IMR-90 (cell line): Measurements from ENCODE around the gene RRAGC. TPM values are rescaled to one million over a fixed set of nuclear protein-coding genes. Genes with fewer than 3 reads are reported as not detected.

Experiments used
- ATAC-seq: fragments of 200-7000 bp; cut with Tn5 transposase; 2 replicates; pipeline ENCODE4 v1.9.1; 2020; ENCODE audit warnings: low read depth, mild to moderate bottlenecking, moderate library complexity
- BruUV-seq: library from RNA; stranded (reverse); fragments of 400-500 nt; replicated peaks from 2 replicates; lab custom pipeline; 2021; lab: Mats Ljungman, UMichigan
- CTCF ChIA-PET: fragments of 300-600 bp; formaldehyde crosslinking; extraction: SDS; loops from one replicate; lab custom pipeline; 2021; ENCODE audit warnings: antibody characterized with exemption; lab: Yijun Ruan, JAX
- POLR2A ChIA-PET: fragments of 300-600 bp; sonication (Branson Sonifier 250); formaldehyde crosslinking; loops from one replicate; lab custom pipeline; 2022; ENCODE audit warnings: antibody characterized with exemption; ENCODE audit not compliant: unreplicated experiment; lab: Charles Lee
- DNase-seq: peaks from one replicate; pipeline ENCODE4 v3.0.0; 2013
- H2AFZ ChIP-seq: replicated peaks from 2 replicates; pipeline ENCODE3; 2013; ENCODE audit warnings: low read length, mild to moderate bottlenecking; ENCODE audit not compliant: poor library complexity
- H2AK5ac ChIP-seq: 2 replicates; pipeline ENCODE4 v1.6.1; 2013; ENCODE audit warnings: low read depth, low read length, inconsistent platforms
- H2AK9ac ChIP-seq: replicated peaks from 2 replicates; pipeline ENCODE3; 2013; ENCODE audit warnings: mild to moderate bottlenecking, low read depth, low read length, moderate library complexity; ENCODE audit not compliant: poor library complexity
- H2BK120ac ChIP-seq: 2 replicates; pipeline ENCODE4 v1.6.1; 2013; ENCODE audit warnings: low read depth, low read length, inconsistent platforms
- H2BK15ac ChIP-seq: 3 replicates; pipeline ENCODE4 v1.6.1; 2013; ENCODE audit warnings: low read depth, low read length, inconsistent platforms
- H2BK20ac ChIP-seq: 2 replicates; pipeline ENCODE4 v1.6.1; 2013; ENCODE audit warnings: low read depth, mild to moderate bottlenecking, inconsistent platforms, low read length, moderate library complexity
- H2BK5ac ChIP-seq: 2 replicates; pipeline ENCODE4 v1.6.1; 2013; ENCODE audit warnings: mild to moderate bottlenecking, low read depth, low read length, inconsistent platforms; ENCODE audit not compliant: poor library complexity, severe bottlenecking
- H3K14ac ChIP-seq: replicated peaks from 2 replicates; pipeline ENCODE4 v1.6.1; 2013; ENCODE audit warnings: low read depth, low read length, inconsistent platforms
- H3K18ac ChIP-seq: 2 replicates; pipeline ENCODE4 v1.6.1; 2013; ENCODE audit warnings: low read depth, low read length, control low read depth
- H3K23ac ChIP-seq: 2 replicates; pipeline ENCODE4 v1.6.1; 2013; ENCODE audit warnings: low read depth, low read length, inconsistent platforms
- H3K27ac ChIP-seq: 2 replicates; pipeline ENCODE4 v1.5.1; 2013; ENCODE audit warnings: mild to moderate bottlenecking, control low read depth, low read length; ENCODE audit not compliant: insufficient read depth
- H3K27me3 ChIP-seq: 2 replicates; pipeline ENCODE4 v1.6.1; 2013; ENCODE audit warnings: low read length; ENCODE audit not compliant: control insufficient read depth, insufficient read depth
- H3K36me3 ChIP-seq: 2 replicates; pipeline ENCODE4 v1.6.1; 2013; ENCODE audit warnings: low read length, mixed read lengths; ENCODE audit not compliant: control insufficient read depth, insufficient read depth
- H3K4ac ChIP-seq: 2 replicates; pipeline ENCODE4 v1.6.1; 2013; ENCODE audit warnings: low read depth, low read length, inconsistent platforms
- H3K4me1 ChIP-seq: 2 replicates; pipeline ENCODE4 v1.6.1; 2013; ENCODE audit warnings: low read length, mixed read lengths; ENCODE audit not compliant: control insufficient read depth, insufficient read depth
- H3K4me2 ChIP-seq: 2 replicates; pipeline ENCODE4 v1.6.1; 2013; ENCODE audit warnings: low read depth, mild to moderate bottlenecking, control low read depth, low read length, moderate library complexity
- H3K4me3 ChIP-seq: 2 replicates; pipeline ENCODE4 v1.5.1; 2013; ENCODE audit warnings: low read depth, mild to moderate bottlenecking, control low read depth, low read length, moderate library complexity; ENCODE audit not compliant: insufficient read depth
- H3K56ac ChIP-seq: 2 replicates; pipeline ENCODE4 v1.6.1; 2013; ENCODE audit warnings: low read length, inconsistent platforms; ENCODE audit not compliant: insufficient read depth; ENCODE audit errors: extremely low read depth
- H3K79me1 ChIP-seq, 2 experiments: 2 replicates each; pipeline ENCODE4 v1.6.1; 2013; ENCODE audit warnings: low read length in 2 of 2, inconsistent platforms in 1 of 2, low read depth in 1 of 2
- H3K9ac ChIP-seq: 2 replicates; pipeline ENCODE4 v1.6.1; 2013; ENCODE audit warnings: low read depth, low read length, control low read depth
- H3K9me1 ChIP-seq: 2 replicates; pipeline ENCODE4 v1.6.1; 2013; ENCODE audit warnings: low read length, inconsistent platforms; ENCODE audit not compliant: insufficient read depth
- H3K9me3 ChIP-seq: 2 replicates; pipeline ENCODE4 v1.6.1; 2013; ENCODE audit warnings: low read length; ENCODE audit not compliant: control insufficient read depth, insufficient read depth
- H4K20me1 ChIP-seq: 2 replicates; pipeline ENCODE4 v1.6.1; 2013; ENCODE audit warnings: low read length, inconsistent platforms; ENCODE audit not compliant: insufficient read depth
- H4K5ac ChIP-seq: 2 replicates; pipeline ENCODE4 v1.6.1; 2013; ENCODE audit warnings: mild to moderate bottlenecking, low read depth, low read length, control low read depth
- H4K8ac ChIP-seq, 2 experiments: 2 replicates each; pipeline ENCODE4 v1.6.1; 2013; ENCODE audit warnings: low read depth in 2 of 2, low read length in 2 of 2, control low read depth in 1 of 2, inconsistent platforms in 1 of 2
- H4K91ac ChIP-seq: 2 replicates; pipeline ENCODE4 v1.6.1; 2013; ENCODE audit warnings: low read depth, low read length, inconsistent platforms; ENCODE audit not compliant: insufficient read depth
- BHLHE40 ChIP-seq: fragments of 150-350 bp; IDR thresholded peaks from 2 replicates; pipeline ENCODE4 v1.6.1; 2016; ENCODE audit warnings: mild to moderate bottlenecking, low read depth, low read length
- CEBPB ChIP-seq: IDR thresholded peaks from 2 replicates; pipeline ENCODE4 v1.6.1; 2012; ENCODE audit warnings: low read depth, low read length, improper control_type of control experiment
- CHD1 ChIP-seq: IDR thresholded peaks from 2 replicates; pipeline ENCODE4 v1.6.1; 2012; ENCODE audit warnings: low read depth, low read length, improper control_type of control experiment
- CTCF ChIP-seq: conservative IDR thresholded peaks from 2 replicates; pipeline ENCODE4 v1.5.1; 2012; ENCODE audit warnings: mild to moderate bottlenecking, low read depth, low read length, improper control_type of control experiment
- ELK1 ChIP-seq: fragments of 150-350 bp; IDR thresholded peaks from 2 replicates; pipeline ENCODE4 v1.6.1; 2016; ENCODE audit warnings: low read depth, mild to moderate bottlenecking, low read length, moderate library complexity, borderline replicate concordance
- NFE2L2 ChIP-seq: fragments of 150-350 bp; IDR thresholded peaks from 2 replicates; pipeline ENCODE4 v1.6.1; 2016; ENCODE audit warnings: low read depth, mild to moderate bottlenecking, low read length
- RAD21 ChIP-seq: IDR thresholded peaks from 2 replicates; pipeline ENCODE4 v1.6.1; 2012; ENCODE audit warnings: low read length, improper control_type of control experiment
- RFX5 ChIP-seq: IDR thresholded peaks from 2 replicates; pipeline ENCODE4 v1.8.0; 2012; ENCODE audit warnings: low read depth, mild to moderate bottlenecking, low read length, moderate library complexity
- USF2 ChIP-seq: fragments of 150-350 bp; IDR thresholded peaks from 2 replicates; pipeline ENCODE4 v1.6.1; 2017; ENCODE audit warnings: mild to moderate bottlenecking, antibody characterized with exemption, low read length, low read depth
- WGBS, 2 experiments: methylation state at CpG; one replicate each; pipeline versions ENCODE4 v1.1.5 to v1.1.7; 2013; ENCODE audit warnings: missing lambda C conversion rate in 2 of 2; ENCODE audit not compliant: insufficient read length in 1 of 2; ENCODE audit errors: extremely low coverage in 2 of 2; 5-methylcytosine and 5-hydroxymethylcytosine counted together
- dilution Hi-C: fragments of 300-500 bp; cut with HindIII; formaldehyde crosslinking; loops from one replicate; pipeline ENCODE4 v1.14.3; 2018; ENCODE audit warnings: low sequenced_read_pairs; ENCODE audit not compliant: unreplicated experiment
- in situ Hi-C: fragments of 300-500 bp; cut with MboI; formaldehyde crosslinking; loops from 3 replicates; pipeline ENCODE4 v1.14.3; 2019; ENCODE audit warnings: low sequenced_read_pairs, inconsistent platforms, mixed read lengths
- intact Hi-C: fragments of 100-400 bp; cut with micrococcal nuclease; formaldehyde crosslinking; loops from 2 replicates; pipeline ENCODE4 v1.10.0; 2022
- polyA plus RNA-seq, 3 experiments: library from polyadenylated mRNA; depleted of rRNA; stranded (reverse); fragments of >200 nt; gene quantifications; 2 replicates each; pipeline ENCODE4 v1.2.3, GENCODE V29; 2012; ENCODE audit warnings: low replicate concordance in 1 of 3
- total RNA-seq: library from RNA; depleted of rRNA; stranded (reverse); fragments of >200 nt; gene quantifications from 2 replicates; pipeline ENCODE4 v1.2.3, GENCODE V29; 2012

Gene RRAGC
- total and polyA plus RNA-seq, 2 of the 4 experiments (the other 2 are of a cell fraction), result 7.2 to 12.2 TPM

- Histone ChIP-seq H2BK15ac (no peak overlapping the region), H3K9me3 (no peaks in the 10 kb centered on the region), H2BK20ac (no peak overlapping the region), H3K27ac (no peak overlapping the region), H3K27me3 (peaks cover 30% of the 10 kb centered on the region), H3K4ac (no peak overlapping the region), H3K14ac (no peak overlapping the region), H4K8ac (no peak overlapping the region), H3K23ac (no peak overlapping the region), H3K9ac (no peak overlapping the region), H2BK5ac (no peak overlapping the region), H2AK5ac (no peak overlapping the region), H3K4me2 (no peak overlapping the region), H3K9me1 (no peaks in the 10 kb centered on the region), H3K18ac (no peak overlapping the region), H3K4me1 (peaks cover 4% of the 10 kb centered on the region; the same call in 1 of the 2 replicates), H4K20me1 (no peaks in the 10 kb centered on the region), H2BK120ac (no peak overlapping the region), H3K56ac (no peak overlapping the region), H4K91ac (no peak overlapping the region), H2AK9ac (no peak overlapping the region), H3K79me1 (no peaks in the 10 kb centered on the region), H4K5ac (no peak overlapping the region), H3K36me3 (no peaks in the 10 kb centered on the region), H3K4me3 (no peak overlapping the region), H2AFZ (no peak overlapping the region)
- dilution Hi-C loops, result no loop called here
- in situ Hi-C loops, result loop anchor here (5.0 kb wide), 1 partner anchor 805 kb away; no protein-coding TSS in a partner anchor
- no peak for ATAC-seq
- POLR2A ChIA-PET, result no interaction called here
- WGBS, 2 experiments, result 67% methylated on average over 1 of the region's 3 CpGs; no CpG with 5 or more reads in 1 of the 2 experiments
- TF ChIP-seq USF2, result no peak
- TF ChIP-seq ELK1, result no peak
- TF ChIP-seq RFX5, result no peak
- TF ChIP-seq CHD1, result no peak
- no peak for TF ChIP-seq CTCF
- TF ChIP-seq NFE2L2, result no peak
- TF ChIP-seq RAD21, result no peak
- no peak for TF ChIP-seq CEBPB
- TF ChIP-seq BHLHE40, result no peak
- intact Hi-C loops, result no loop called here
- DNase-seq, result no peak
- CTCF ChIA-PET, result interaction anchor here (1.0 kb wide), 1 partner anchor 11 kb away, joined by 3 read pairs; no protein-coding TSS in a partner anchor
- BruUV-seq, result no TSS peak
Measured at GRCh38 chr1:38832370-38832734, 27.2 kb downstream of the RRAGC start.
